HL-60 (cell line): ENCODE results near the gene METTL2B.

ENCODE experiments used
- GABPA ChIP-seq: IDR thresholded peaks from 2 replicates; pipeline ENCODE4 v1.6.1; 2012; ENCODE audit warnings: low read depth
- TF ChIP-seq, protein P1 (sequence below): IDR thresholded peaks from one replicate; pipeline ENCODE4 v1.5.1; 2011; ENCODE audit warnings: low read length, control low read depth, inconsistent platforms; ENCODE audit not compliant: insufficient read depth

DNA sequence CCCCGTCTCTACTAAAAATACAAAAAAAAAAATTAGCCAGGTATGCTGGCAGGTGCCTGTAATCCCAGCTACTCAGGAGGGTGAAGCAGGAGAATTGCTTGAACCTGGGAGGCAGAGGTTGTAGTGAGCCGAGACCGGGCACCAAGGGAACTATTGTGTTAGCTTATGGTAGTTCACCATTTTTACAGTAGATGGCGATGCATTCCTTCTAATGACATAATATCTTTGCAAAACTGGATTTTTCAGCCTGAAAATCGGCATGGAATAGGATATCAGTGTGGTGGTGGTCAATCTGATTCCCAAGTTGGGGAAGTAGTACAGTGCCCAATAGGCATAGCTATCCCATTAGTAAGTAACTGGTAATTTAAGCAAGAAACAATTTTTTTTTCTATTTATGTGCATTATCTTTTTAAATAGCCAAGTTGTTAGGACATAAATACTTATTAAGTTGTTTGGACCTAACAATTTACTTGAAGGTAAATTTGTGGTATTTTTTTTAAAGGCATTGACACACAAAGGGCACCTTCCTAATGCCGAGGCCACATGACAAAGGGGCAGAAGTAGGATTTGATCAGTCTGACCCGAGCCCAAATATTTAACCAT lies 49.2 kb upstream of the METTL2B start:
- TF ChIP-seq, protein P1, sequence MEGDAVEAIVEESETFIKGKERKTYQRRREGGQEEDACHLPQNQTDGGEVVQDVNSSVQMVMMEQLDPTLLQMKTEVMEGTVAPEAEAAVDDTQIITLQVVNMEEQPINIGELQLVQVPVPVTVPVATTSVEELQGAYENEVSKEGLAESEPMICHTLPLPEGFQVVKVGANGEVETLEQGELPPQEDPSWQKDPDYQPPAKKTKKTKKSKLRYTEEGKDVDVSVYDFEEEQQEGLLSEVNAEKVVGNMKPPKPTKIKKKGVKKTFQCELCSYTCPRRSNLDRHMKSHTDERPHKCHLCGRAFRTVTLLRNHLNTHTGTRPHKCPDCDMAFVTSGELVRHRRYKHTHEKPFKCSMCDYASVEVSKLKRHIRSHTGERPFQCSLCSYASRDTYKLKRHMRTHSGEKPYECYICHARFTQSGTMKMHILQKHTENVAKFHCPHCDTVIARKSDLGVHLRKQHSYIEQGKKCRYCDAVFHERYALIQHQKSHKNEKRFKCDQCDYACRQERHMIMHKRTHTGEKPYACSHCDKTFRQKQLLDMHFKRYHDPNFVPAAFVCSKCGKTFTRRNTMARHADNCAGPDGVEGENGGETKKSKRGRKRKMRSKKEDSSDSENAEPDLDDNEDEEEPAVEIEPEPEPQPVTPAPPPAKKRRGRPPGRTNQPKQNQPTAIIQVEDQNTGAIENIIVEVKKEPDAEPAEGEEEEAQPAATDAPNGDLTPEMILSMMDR = peak; percentile 50
- no peak for TF ChIP-seq GABPA
